GM12864 (cell line): ENCODE results near the gene SLC17A5.
"Not testable (repeated sequence)": the region's sequence is repeated elsewhere in the genome, so short reads cannot be mapped to it uniquely, and the experiment has no call there.

Source experiments
- DNase-seq: peaks from one replicate; pipeline ENCODE4 v3.0.0-alpha.2; 2011; ENCODE audit warnings: low read depth
- H3K4me3 ChIP-seq: 2 replicates; pipeline ENCODE4 v1.5.1; 2011; ENCODE audit warnings: mild to moderate bottlenecking, low read depth, low read length, control low read depth
- CTCF ChIP-seq: IDR thresholded peaks from 2 replicates; pipeline ENCODE4 v1.5.1; 2011; ENCODE audit warnings: low read depth, mild to moderate bottlenecking, moderate library complexity, low read length, control low read depth, inconsistent platforms; ENCODE audit errors: missing control alignments

The SLC17A5 gene

GRCh38 chr6:73694711-73695411, 41.1 kb upstream of the SLC17A5 start:
- DNase-seq, result no peak

GRCh38 chr6:73691512-73691911, 37.7 kb upstream of the SLC17A5 start:
- no peak overlapping the region for H3K4me3 ChIP-seq
- no peak for DNase-seq
- TF ChIP-seq CTCF, result no peak

More at GRCh38 chr6:73694711-73695411, 41.1 kb upstream of the SLC17A5 start:
- no peak overlapping the region for H3K4me3 ChIP-seq
- no peak for TF ChIP-seq CTCF

GRCh38 chr6:73690056-73690455, 36.3 kb upstream of the SLC17A5 start:
- H3K4me3 ChIP-seq, result no peak overlapping the region
- no peak for DNase-seq
- no peak for TF ChIP-seq CTCF

- DNase-seq, result no peak
- no peak for TF ChIP-seq CTCF
- no peak overlapping the region for H3K4me3 ChIP-seq
Measured at GRCh38 chr6:73688351-73688750, 34.6 kb upstream of the SLC17A5 start.

GRCh38 chr6:73683574-73683973, 29.8 kb upstream of the SLC17A5 start:
- not testable (repeated sequence) for H3K4me3 ChIP-seq, DNase-seq

GRCh38 chr6:73680289-73680918, 26.6 kb upstream of the SLC17A5 start:
- no peak for TF ChIP-seq CTCF
- H3K4me3 ChIP-seq, result no peak overlapping the region
- no peak for DNase-seq

- H3K4me3 ChIP-seq, DNase-seq: not testable (repeated sequence)
Measured at GRCh38 chr6:73679846-73680245, 26.1 kb upstream of the SLC17A5 start.

GRCh38 chr6:73679009-73679408, 25.2 kb upstream of the SLC17A5 start:
- no peak for DNase-seq
- TF ChIP-seq CTCF, result no peak
- no peak overlapping the region for H3K4me3 ChIP-seq
